ENCODE results near the gene RBPJL. TPM values are rescaled to one million over a fixed set of nuclear protein-coding genes. Genes with fewer than 3 reads are reported as not detected.

The RBPJL gene
- total and polyA plus RNA-seq, 2 of the 13 experiments (the other 11 are each of a cell fraction or from before 2014, with no cell fraction given): not detected

GRCh38 chr20:45337367-45338120, 30.9 kb downstream of the RBPJL start (continued):
- TF ChIP-seq, protein P1, sequence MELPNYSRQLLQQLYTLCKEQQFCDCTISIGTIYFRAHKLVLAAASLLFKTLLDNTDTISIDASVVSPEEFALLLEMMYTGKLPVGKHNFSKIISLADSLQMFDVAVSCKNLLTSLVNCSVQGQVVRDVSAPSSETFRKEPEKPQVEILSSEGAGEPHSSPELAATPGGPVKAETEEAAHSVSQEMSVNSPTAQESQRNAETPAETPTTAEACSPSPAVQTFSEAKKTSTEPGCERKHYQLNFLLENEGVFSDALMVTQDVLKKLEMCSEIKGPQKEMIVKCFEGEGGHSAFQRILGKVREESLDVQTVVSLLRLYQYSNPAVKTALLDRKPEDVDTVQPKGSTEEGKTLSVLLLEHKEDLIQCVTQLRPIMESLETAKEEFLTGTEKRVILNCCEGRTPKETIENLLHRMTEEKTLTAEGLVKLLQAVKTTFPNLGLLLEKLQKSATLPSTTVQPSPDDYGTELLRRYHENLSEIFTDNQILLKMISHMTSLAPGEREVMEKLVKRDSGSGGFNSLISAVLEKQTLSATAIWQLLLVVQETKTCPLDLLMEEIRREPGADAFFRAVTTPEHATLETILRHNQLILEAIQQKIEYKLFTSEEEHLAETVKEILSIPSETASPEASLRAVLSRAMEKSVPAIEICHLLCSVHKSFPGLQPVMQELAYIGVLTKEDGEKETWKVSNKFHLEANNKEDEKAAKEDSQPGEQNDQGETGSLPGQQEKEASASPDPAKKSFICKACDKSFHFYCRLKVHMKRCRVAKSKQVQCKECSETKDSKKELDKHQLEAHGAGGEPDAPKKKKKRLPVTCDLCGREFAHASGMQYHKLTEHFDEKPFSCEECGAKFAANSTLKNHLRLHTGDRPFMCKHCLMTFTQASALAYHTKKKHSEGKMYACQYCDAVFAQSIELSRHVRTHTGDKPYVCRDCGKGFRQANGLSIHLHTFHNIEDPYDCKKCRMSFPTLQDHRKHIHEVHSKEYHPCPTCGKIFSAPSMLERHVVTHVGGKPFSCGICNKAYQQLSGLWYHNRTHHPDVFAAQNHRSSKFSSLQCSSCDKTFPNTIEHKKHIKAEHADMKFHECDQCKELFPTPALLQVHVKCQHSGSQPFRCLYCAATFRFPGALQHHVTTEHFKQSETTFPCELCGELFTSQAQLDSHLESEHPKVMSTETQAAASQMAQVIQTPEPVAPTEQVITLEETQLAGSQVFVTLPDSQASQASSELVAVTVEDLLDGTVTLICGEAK (IDR thresholded peaks at IDR 0.05): no peak
- TF ChIP-seq, protein P1 (CRISPR knock-in tag; IDR thresholded peaks at IDR 0.05): peak; percentile 52; the same call in 1 of the 2 replicates
- peak; percentile 51 for TF ChIP-seq HIVEP1 (CRISPR knock-in tag; IDR thresholded peaks at IDR 0.05)
- no peak for TF ChIP-seq SNRNP70 (IDR thresholded peaks at IDR 0.05; ENCODE audit: low read depth, low read length)
- TF ChIP-seq XBP1 (CRISPR knock-in tag; IDR thresholded peaks at IDR 0.05): no peak
- 0 out of 2 replicates have a peak, but pooled peaks have one; percentile 59 for TF ChIP-seq ARHGAP35 (CRISPR knock-in tag; IDR thresholded peaks at IDR 0.05; ENCODE audit: borderline replicate concordance)
- TF ChIP-seq GABPB1 (CRISPR knock-in tag; IDR thresholded peaks at IDR 0.05): no peak; the same call in 1 of the 2 replicates
- TF ChIP-seq, protein P2, sequence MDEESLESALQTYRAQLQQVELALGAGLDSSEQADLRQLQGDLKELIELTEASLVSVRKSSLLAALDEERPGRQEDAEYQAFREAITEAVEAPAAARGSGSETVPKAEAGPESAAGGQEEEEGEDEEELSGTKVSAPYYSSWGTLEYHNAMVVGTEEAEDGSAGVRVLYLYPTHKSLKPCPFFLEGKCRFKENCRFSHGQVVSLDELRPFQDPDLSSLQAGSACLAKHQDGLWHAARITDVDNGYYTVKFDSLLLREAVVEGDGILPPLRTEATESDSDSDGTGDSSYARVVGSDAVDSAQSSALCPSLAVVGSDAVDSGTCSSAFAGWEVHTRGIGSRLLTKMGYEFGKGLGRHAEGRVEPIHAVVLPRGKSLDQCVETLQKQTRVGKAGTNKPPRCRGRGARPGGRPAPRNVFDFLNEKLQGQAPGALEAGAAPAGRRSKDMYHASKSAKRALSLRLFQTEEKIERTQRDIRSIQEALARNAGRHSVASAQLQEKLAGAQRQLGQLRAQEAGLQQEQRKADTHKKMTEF (CRISPR knock-in tag; IDR thresholded peaks at IDR 0.05): no peak; the same call in 1 of the 2 replicates
- no peak for TF ChIP-seq RNF2 (conservative IDR thresholded peaks at IDR 0.05; ENCODE audit: low read depth)
- TF ChIP-seq FOXP1 (IDR thresholded peaks at IDR 0.05): no peak
- TF ChIP-seq FOXP1 (CRISPR knock-in tag; IDR thresholded peaks at IDR 0.05): no peak
- TF ChIP-seq, protein P3, sequence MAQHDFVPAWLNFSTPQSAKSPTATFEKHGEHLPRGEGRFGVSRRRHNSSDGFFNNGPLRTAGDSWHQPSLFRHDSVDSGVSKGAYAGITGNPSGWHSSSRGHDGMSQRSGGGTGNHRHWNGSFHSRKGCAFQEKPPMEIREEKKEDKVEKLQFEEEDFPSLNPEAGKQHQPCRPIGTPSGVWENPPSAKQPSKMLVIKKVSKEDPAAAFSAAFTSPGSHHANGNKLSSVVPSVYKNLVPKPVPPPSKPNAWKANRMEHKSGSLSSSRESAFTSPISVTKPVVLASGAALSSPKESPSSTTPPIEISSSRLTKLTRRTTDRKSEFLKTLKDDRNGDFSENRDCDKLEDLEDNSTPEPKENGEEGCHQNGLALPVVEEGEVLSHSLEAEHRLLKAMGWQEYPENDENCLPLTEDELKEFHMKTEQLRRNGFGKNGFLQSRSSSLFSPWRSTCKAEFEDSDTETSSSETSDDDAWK (CRISPR knock-in tag; IDR thresholded peaks at IDR 0.05): no peak
- peak; percentile 79 for TF ChIP-seq ZBTB7A (CRISPR knock-in tag; IDR thresholded peaks at IDR 0.05)
- no peak for TF ChIP-seq ZFP82 (CRISPR knock-in tag; IDR thresholded peaks at IDR 0.05; ENCODE audit: borderline replicate concordance)
- no peak for TF ChIP-seq GABPA (IDR thresholded peaks at IDR 0.05; ENCODE audit: low read depth, low read length)
- peak; percentile 24; the same call in 1 of the 2 replicates for TF ChIP-seq GABPA (CRISPR knock-in tag; IDR thresholded peaks at IDR 0.05; ENCODE audit: low read depth)
- TF ChIP-seq, protein P4, sequence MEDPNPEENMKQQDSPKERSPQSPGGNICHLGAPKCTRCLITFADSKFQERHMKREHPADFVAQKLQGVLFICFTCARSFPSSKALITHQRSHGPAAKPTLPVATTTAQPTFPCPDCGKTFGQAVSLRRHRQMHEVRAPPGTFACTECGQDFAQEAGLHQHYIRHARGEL (CRISPR knock-in tag; IDR thresholded peaks at IDR 0.05): no peak
- no peak for TF ChIP-seq HNRNPH1 (optimal IDR thresholded peaks at IDR 0.05; ENCODE audit: low read depth, low read length)
- no peak for TF ChIP-seq ZNF10 (CRISPR knock-in tag; IDR thresholded peaks at IDR 0.05; ENCODE audit: borderline replicate concordance, low read depth)

All from HepG2 (cell line).